ENCODE data around the gene SEC24C. TPM values are rescaled to one million over a fixed set of nuclear protein-coding genes. Genes with fewer than 3 reads are reported as not detected.
"Not testable (repeated sequence)": the region's sequence is repeated elsewhere in the genome, so short reads cannot be mapped to it uniquely, and the experiment has no call there.

Gene SEC24C
- total RNA-seq, 1 experiment from 2014 or later = 116 TPM

DNA sequence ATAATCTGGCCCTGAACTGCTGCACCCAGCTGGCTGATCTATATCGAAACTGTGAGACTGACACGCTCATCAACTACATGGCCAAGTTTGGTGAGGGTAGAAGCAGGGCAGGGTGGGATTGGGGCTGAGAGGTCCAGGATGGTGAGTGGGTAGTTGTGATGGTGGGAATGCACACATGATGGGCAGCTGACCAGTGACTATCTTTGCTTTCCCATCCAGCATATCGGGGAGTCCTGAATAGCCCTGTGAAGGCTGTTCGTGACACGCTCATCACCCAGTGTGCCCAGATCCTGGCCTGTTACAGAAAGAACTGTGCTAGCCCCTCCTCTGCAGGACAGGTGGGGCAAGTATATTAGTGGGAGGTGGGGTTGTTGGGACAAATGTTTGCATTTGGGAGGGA lies 25.2 kb downstream of the SEC24C start:
- DNase-seq (ENCODE audit: low read depth) = no peak

DNA sequence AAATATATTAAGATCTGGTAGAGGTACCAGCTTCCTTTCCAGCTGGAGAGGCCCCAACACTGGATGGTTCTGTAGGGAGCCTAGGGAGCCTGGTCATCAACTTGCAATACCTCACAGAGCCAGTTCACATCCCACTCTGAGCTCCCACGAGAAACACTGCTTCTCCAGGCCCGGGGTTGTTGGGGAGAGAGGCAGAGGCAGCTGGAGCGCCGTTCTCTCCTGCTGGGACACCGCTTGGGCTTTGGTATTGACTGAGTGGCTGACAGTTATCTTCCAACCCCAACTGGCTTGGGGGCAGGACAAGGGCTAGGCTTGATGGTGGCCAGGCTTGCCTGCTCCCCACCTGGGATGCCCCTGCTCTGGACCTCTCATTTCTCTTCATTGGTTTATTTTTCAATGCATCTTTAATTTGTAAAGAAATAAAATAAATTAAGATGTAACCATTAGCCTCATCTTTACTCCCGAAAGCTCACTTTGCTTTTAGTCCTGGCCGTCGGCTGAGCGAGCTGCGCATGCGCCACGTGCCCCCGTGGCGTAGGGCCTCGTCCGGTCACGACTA lies 27.6 kb downstream of the SEC24C start:
- no peak for DNase-seq (ENCODE audit: low read depth)

DNA sequence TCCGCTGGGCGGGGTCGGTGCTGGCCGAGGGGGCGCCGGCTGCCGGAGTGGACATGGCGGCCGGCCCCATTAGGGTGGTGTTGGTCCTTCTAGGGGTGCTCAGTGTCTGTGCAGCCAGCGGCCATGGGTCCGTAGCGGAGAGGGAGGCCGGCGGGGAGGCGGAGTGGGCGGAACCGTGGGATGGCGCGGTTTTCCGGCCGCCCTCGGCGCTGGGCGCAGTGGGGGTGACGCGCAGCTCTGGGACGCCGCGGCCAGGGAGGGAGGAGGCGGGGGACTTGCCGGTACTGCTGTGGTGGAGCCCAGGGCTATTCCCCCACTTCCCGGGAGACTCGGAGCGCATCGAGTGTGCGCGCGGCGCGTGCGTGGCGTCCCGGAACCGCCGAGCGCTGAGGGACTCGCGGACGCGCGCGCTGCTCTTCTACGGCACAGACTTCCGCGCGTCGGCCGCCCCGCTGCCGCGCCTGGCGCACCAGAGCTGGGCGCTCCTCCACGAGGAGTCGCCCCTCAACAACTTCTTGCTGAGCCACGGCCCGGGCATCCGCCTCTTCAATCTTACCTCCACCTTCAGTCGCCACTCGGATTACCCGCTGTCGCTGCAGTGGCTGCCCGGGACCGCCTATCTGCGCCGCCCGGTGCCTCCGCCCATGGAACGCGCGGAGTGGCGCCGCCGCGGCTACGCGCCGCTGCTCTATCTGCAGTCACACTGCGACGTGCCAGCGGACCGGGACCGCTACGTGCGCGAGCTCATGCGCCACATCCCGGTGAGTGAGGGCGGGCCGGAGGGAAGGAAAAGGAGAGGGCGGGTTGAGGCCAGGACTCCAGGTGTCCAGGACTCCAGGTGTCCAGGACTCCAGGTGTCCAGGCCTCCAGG lies 28.3 kb downstream of the SEC24C start:
- peak; percentile 78 for DNase-seq (ENCODE audit: low read depth)

DNA sequence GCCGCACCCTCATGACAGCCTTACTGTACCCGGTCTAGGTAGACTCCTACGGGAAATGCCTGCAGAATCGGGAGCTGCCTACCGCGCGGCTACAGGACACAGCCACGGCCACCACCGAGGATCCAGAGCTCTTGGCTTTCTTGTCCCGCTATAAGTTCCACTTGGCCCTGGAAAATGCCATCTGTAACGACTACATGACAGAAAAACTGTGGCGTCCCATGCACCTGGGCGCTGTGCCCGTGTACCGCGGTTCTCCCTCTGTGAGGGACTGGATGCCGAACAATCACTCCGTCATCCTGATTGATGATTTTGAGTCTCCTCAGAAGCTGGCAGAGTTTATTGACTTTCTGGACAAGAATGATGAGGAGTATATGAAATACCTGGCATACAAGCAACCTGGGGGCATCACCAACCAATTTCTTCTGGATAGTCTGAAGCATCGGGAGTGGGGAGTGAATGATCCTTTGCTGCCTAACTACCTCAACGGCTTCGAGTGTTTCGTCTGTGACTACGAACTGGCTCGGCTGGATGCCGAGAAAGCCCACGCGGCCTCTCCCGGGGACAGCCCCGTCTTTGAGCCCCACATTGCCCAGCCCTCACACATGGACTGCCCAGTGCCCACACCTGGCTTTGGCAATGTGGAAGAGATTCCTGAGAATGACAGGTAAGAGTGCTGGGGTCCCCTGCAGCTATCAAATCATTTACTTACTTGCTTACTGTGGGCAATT lies 29.1 kb downstream of the SEC24C start:
- no peak for DNase-seq (ENCODE audit: low read depth)

DNA sequence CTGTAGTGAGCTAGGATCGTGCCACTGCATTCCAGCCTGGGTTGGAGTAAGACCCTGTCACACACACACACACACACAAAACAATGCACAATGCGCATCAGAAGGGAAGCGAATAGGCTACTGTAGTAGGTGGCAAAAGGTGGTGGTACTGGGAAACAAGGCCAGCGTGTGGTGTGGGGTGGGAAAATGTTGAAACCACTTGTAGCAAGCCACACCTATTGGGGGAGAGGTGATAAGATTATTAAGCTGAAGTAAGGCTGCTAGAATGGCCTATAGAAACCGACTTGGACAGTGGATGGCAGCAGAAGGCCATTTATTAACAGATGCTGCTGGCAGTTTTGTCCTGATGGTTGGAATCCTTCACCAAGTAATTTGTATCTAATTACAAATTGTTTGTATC lies 30.5 kb downstream of the SEC24C start:
- peak; percentile 46 for DNase-seq (ENCODE audit: low read depth)

DNA sequence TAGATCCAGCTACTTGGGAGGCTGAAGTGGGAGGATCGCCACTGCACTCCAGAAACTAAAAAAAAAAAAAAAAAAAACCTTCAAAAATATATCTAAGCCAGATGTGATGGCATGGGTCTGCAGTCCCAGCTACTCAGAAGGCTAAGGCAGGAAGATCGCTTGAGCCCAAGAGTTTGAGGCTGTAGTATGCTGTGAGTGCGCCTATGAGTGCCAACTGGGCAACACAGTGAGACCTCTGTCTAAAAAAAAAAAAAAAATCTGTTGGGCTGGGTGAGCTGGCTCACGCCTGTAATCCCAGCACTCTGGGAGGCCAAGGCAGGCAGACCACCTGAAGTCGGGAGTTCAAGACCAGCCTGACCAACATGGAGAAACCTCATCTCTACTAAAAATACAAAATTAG lies 34.8 kb downstream of the SEC24C start:
- DNase-seq (ENCODE audit: low read depth) = no peak

DNA sequence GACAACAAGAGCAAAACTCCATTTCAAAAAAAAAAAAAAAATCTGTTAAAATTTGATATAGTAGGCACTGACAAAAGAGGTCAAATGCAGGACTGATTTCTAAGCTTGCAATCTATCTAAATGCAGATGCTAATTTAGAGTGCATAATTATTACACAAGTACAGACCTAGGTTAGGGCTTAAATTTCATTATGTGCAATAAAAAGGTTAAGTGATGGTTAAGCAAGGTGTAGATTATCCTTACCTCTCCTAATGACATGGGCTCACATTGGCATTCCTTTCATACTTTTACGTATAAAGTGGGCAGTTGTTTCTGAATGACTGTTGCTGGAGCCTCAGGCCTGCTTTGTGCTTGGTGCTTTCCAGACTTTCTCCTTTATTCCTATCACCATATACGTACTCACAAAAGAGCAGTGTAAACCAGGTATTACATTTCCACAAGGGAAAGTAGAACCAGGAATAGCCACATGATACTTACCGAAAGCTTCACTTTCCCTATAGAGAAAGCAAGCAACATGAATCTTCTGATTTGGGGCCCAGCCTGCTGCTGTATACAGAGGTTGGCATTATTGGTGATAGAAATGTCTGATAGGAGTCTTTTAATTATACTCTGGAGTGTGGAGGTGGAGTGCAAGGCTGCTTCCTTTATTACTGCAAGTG lies 35.5 kb downstream of the SEC24C start:
- no peak for DNase-seq (ENCODE audit: low read depth)

DNA sequence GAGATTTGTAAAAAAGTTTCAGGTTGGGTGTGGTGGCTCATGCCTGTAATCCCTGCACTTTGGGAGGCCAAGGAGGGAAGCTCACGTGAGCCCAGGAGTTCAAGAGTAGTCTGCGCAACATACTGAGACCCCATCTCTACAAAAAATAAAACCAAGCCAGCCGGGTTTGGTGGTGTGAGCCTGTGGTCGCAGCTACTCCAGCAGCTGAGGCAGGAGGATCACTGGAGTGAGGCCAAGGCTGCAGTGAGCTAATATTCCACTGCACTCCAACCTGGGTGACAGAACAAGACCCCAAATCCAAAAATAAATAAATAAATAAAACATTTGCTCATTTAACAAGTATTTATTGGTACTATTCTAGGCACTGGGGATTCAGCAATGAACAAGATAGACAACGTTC lies 36.1 kb downstream of the SEC24C start:
- DNase-seq (ENCODE audit: low read depth) = no peak

DNA sequence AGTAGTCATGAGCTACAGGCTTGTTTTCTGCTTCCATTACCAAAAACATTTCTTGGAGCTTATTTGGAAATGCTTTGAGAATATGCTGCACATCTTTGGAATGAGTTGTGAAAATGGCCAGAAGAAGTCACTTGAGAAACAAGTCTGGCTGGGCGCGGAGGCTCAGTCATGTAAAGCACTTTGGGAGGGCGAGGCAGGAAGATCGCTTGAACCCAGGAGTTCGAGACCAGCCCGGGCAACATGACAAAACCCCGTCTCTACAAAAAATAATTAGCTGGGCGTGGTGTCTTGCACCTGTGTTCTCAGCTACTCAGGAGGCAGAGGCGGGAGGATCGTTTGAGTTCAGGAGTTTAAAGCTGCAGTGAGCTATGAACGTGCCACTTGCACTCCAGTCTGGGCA lies 36.8 kb downstream of the SEC24C start:
- no peak for DNase-seq (ENCODE audit: low read depth)

DNA sequence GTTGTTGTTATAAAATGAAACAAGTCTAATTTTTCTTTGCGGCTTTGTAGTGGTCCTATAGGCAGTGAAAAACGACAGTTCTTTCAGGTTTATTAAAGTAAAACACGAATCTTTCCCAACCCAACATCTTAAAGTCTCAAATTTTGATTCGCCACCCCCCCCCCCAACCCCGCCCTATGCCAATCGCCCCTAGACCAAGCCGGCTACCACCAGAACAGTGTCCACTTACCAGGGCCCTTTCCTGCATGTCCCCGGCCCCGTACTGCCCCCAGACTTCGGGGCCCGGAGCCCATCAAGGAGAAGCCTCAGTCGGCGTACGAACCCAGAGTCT lies 37.3 kb downstream of the SEC24C start:
- DNase-seq (ENCODE audit: low read depth) = no peak

DNA sequence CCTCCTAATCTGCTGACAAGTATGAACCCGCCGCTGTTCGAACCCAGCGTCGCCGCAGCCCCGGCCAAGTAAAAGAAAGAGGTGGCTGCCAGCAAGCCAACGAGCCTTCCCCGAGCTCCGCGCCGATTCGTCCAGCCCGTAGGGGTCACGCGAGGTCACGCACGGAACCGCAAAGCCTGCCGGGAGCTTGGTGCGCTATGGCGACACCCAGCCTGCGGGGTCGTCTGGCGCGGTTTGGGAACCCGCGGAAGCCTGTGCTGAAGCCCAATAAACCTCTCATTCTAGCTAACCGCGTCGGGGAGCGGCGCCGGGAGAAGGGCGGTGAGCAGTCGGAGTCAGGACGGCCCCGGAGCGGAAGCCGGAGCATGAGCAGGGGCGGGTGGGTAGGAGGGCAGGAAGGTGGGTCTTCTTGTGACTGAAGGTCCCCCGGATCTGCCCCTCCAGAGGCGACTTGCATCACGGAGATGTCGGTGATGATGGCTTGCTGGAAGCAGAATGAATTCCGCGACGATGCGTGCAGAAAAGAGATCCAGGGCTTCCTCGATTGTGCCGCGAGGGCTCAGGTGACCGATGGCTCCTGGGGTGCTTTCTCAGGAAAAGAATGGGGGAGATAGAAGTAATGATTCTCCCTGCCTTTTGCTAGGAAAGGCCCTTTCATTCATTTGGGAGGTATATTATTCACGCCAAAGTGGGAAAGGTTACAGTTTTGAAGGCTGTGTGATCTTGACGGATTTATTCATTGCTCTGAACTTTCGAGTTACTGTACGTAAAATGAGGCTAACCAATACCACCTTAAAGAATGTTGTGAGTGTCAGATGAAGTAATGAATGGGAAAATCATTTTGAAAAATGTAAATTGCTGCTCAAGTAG lies 37.9 kb downstream of the SEC24C start, which contains the start of gene CHCHD1:
CHCHD1 (plus strand) TSS at position 170 of the 870 bp plus-strand sequence; CDS start at position 198, 28 bp downstream.
- peak; percentile 78 for DNase-seq (ENCODE audit: low read depth)

DNA sequence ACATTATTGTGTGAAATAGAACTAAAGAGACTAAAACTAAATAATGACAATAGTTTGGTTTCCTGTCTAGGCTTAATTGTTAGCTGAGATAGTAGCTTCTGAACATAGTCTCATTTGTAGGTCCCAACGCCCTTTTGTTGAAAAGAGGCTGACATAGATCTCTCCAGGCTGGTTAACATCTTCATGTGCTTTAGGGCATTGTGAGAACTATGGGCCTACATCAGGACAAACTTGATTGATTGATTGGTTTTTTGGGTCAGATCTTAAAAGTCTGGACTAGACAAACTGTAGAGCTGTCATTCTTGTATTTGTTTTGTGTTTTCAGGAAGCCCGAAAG lies 38.5 kb downstream of the SEC24C start:
- DNase-seq (ENCODE audit: low read depth) = no peak

DNA sequence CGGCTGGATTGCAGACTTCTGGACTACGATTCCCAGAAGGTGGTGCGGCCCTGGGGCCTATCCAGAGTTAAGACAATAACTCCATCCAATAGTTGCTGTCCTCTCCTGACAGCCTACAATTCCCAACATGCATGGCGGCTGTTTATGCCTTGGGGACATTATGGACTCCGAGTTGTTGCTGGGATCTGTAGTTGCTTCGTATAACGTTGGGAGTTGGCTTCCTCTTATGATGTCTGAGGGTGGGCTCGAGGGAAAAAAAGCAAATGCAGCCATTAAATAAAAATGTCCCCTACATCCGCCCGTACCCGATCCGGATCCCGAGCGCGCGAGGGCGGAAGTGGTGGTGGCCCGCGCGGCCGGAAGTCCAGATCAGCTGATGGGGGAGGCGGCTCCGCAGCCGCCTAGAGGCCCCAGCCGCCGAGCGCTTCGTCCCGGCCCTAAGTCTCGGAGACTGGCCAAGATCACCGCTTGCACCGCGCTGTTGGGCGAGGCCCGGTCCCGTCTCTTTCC lies 41.1 kb downstream of the SEC24C start, which contains the start of gene ZSWIM8:
ZSWIM8 (plus strand) TSS at position 396 of the 510 bp plus-strand sequence. CDS start 273 bp downstream, outside the sequence.
- peak; percentile 95 for DNase-seq (ENCODE audit: low read depth)

DNA sequence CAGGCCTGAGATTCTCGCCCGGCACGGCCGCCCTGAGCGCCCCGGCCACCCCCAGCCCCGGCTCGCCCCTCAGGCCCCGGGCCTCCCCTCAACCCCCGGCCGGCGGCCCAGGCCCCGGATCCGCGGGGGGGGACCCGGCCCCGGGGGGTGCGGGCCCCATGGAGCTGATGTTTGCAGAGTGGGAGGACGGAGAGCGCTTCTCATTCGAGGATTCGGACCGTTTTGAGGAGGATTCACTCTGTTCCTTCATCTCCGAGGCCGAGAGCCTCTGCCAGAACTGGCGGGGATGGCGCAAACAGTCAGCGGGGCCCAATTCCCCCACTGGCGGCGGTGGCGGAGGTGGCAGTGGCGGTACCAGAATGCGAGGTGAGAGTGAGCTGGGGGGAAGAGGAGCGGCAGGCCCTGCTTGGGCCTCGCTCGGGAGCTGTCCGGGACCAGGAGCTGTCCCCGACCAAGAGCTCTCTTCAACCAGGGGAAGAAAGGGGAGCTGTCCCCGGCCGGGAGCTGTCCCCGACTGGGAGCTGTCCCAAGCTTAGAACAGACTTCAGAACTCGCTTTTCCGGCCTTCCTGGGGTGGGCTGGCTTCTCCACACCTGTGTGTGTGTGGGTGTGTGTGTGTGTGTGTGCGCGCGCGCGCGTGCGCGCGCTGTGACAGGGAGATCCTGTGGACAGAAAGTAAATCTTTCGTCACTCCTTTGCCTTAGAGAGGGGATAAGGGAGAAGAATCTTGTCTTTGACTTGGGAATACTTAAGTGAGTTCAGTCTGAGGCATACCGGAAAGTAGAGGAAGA lies 41.7 kb downstream of the SEC24C start:
- DNase-seq (ENCODE audit: low read depth) = peak; percentile 35

DNA sequence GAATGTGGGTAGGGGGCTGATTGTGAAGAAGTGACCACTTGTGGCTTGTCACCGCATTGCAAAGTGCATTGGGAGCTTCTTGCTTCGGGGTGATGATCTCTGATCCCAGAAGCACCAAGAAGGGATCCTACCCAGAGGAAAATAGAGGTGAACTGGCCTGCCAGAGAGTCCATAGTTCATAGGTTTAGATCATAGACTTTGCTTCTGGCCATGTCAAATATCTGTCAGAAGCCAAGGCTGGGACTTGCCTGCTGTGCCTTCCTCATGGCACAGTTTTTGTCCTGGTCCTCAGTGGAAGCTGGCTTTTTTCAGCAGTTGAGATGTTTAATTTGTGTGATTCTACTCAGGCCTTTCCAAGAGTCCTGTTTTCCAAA lies 42.3 kb downstream of the SEC24C start:
- no peak for DNase-seq (ENCODE audit: low read depth)

DNA sequence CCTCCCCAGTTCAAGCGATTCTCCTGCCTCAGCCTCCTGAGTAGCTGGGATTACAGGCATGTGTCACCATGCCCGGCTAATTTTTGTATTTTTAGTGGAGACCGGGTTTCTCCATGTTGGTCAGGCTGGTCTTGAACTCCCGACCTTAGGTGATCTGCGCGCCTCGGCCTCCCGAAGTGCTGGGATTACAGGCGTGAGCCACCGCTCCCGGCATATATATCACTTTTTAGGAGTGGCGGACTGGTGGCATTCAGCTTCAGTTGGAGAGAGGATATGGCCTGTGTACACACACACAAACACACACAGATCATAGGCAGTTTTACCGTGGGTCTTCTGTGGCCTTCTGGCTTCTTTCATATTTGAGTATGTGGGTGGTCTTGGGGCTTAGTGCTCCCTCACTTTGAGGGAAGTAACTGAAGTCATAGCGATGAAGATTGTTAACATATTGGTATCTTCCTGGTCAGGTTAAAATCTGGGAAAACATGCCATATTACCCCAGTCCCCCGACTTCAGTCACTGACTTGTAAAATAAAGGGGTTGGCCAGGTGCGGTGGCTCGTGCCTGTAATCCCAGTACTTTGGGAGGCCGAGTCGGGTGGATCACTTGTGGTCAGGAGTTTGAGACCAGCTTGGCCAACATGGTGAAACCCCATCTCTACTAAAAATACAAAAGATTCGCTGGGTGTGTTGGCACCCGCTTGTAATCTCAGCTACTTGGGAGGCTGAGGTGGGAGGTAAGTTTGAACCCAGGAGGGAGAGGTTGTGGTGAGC lies 43.0 kb downstream of the SEC24C start:
- DNase-seq (ENCODE audit: low read depth) = not testable (repeated sequence)

DNA sequence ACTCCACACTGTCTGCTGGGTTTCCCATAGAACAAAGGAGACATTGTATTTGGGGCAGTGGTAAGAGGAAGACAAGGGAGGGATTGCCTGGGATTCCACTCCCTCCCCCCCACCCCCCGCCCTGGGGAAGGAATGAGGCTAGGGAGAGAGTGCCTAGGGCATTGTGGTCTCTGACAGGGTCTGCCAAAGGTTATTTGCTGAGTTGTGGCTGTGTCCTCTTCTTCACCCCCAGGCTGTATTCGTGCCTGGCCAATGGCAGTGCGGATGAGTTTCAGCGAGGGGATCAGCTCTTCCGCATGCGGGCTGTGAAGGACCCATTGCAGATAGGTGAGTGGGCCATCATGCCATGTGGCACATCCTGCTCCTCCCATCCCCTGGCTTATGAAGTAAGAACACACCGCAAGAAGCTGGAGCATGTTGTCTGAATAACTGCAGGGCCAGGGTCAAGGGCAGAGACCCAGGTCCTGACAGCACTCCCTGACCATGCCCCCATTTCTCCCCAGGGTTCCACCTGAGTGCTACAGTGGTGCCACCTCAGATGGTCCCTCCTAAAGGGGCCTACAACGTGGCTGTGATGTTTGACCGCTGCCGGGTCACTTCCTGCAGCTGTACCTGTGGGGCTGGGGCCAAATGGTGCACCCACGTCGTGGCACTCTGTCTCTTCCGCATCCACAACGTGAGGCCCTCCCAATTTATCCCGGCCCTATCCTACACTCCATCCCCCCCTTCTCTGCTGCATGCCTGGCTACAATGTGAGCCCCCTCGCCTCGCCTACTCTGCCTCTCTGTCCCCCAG lies 44.9 kb downstream of the SEC24C start:
- no peak for DNase-seq (ENCODE audit: low read depth)

DNA sequence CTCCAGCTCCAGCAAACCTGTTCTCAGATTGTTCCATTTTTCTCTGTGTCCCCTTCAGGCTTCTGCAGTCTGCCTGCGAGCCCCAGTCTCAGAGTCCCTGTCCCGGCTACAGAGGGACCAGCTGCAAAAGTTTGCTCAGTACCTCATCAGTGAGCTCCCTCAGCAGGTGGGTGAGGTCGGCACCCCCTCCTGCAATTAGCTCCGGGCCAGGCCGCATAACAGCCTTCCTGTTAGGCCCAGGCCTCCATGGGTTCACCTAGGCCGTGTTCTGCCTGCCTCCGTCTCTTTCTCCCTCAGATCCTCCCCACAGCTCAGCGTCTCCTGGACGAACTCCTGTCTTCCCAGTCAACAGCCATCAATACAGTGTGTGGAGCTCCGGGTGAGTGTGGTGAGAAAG lies 45.5 kb downstream of the SEC24C start:
- DNase-seq (ENCODE audit: low read depth) = no peak
